GM12878 (cell line): ENCODE data around the gene MAD2L1. TPM values are rescaled to one million over a fixed set of nuclear protein-coding genes. Genes with fewer than 3 reads are reported as not detected.

Source experiments
- ATAC-seq: fragments of 200-7000 bp; cut with Tn5 transposase; 3 replicates; pipeline ENCODE4 v1.9.1; 2020; ENCODE audit warnings: mild to moderate bottlenecking, moderate library complexity
- BruUV-seq: library from RNA; stranded (reverse); fragments of 400-500 nt; replicated peaks from 2 replicates; lab custom pipeline; 2021; lab: Mats Ljungman, UMichigan
- CTCF ChIA-PET: fragments of 300-600 bp; sonication (Branson Sonifier 250); formaldehyde crosslinking; extraction: SDS; loops from one replicate; lab custom pipeline; 2021; ENCODE audit warnings: inconsistent platforms; lab: Yijun Ruan, JAX
- POLR2A ChIA-PET: fragments of 350-600 bp; formaldehyde crosslinking; extraction: SDS; loops from one replicate; lab custom pipeline; 2021; ENCODE audit warnings: inconsistent platforms; lab: Charles Lee
- RAD21 ChIA-PET: fragments of 300-600 bp; sonication (Branson Sonifier 250); formaldehyde crosslinking; loops from one replicate; lab custom pipeline; 2023; ENCODE audit warnings: antibody characterized with exemption; ENCODE audit not compliant: unreplicated experiment; lab: Charles Lee
- SMC1A ChIA-PET: fragments of 300-600 bp; sonication (Branson Sonifier 250); formaldehyde crosslinking; loops from one replicate; lab custom pipeline; 2023; ENCODE audit not compliant: unreplicated experiment, uncharacterized antibody; lab: Charles Lee
- DNase-seq: peaks from one replicate; pipeline ENCODE4 v3.0.0-alpha.2; 2011; ENCODE audit warnings: low read depth, low spot score
- FAIRE-seq: peaks from 3 replicates; lab custom pipeline; 2011; peaks lifted over from hg19 to GRCh38; lab: Jason Lieb, UNC
- H2AFZ ChIP-seq: 2 replicates; pipeline ENCODE4 v1.6.0; 2011; ENCODE audit warnings: low read depth, low read length, control low read depth; ENCODE audit not compliant: control insufficient read depth
- H3K27ac ChIP-seq: 2 replicates; pipeline ENCODE4 v1.5.1; 2011; ENCODE audit warnings: control low read depth; ENCODE audit not compliant: control insufficient read depth, insufficient read depth
- H3K27me3 ChIP-seq, 2 experiments: replicated peaks in 1 of 2; 2 replicates each; pipeline versions ENCODE4 v1.6.0 to v1.6.1; 2011; ENCODE audit warnings: low read length in 1 of 2; ENCODE audit not compliant: control insufficient read depth in 2 of 2, insufficient read depth in 2 of 2
- H3K36me3 ChIP-seq, 2 experiments: 2 replicates each; pipeline ENCODE4 v1.5.1; 2011; ENCODE audit warnings: low read length in 1 of 2; ENCODE audit not compliant: control insufficient read depth in 2 of 2, insufficient read depth in 2 of 2
- H3K4me1 ChIP-seq: 2 replicates; pipeline ENCODE4 v1.6.1; 2011; ENCODE audit warnings: mild to moderate bottlenecking, low read length, moderate library complexity, mixed read lengths; ENCODE audit not compliant: control insufficient read depth, insufficient read depth
- H3K4me2 ChIP-seq: 2 replicates; pipeline ENCODE4 v1.6.0; 2011; ENCODE audit warnings: control low read depth; ENCODE audit not compliant: control insufficient read depth, insufficient read depth
- H3K4me3 ChIP-seq: fragments of 200-600 bp; sonication (generic); 2 replicates; pipeline ENCODE4 v1.5.1; 2016
- H3K79me2 ChIP-seq: 2 replicates; pipeline ENCODE4 v1.6.0; 2011; ENCODE audit warnings: low read length; ENCODE audit not compliant: control insufficient read depth, insufficient read depth
- H3K9ac ChIP-seq: 2 replicates; pipeline ENCODE4 v1.8.0; 2011; ENCODE audit warnings: low read length, control low read depth, mixed read lengths; ENCODE audit not compliant: control insufficient read depth, insufficient read depth
- H3K9me3 ChIP-seq: replicated peaks from 3 replicates; pipeline ENCODE4 v1.5.1; 2011; ENCODE audit warnings: mild to moderate bottlenecking, low read length; ENCODE audit not compliant: control insufficient read depth, insufficient read depth
- H4K20me1 ChIP-seq: 2 replicates; pipeline ENCODE4 v1.6.0; 2011; ENCODE audit not compliant: control insufficient read depth, insufficient read depth
- EZH2 ChIP-seq: IDR thresholded peaks from 2 replicates; pipeline ENCODE4 v1.6.1; 2012; ENCODE audit warnings: low read depth, mild to moderate bottlenecking, control low read depth, inconsistent platforms, low read length, borderline replicate concordance; ENCODE audit not compliant: control insufficient read depth
- HDGF ChIP-seq: fragments of 450-650 bp; IDR thresholded peaks from 2 replicates; pipeline ENCODE4 v1.6.1; 2016; ENCODE audit warnings: antibody characterized with exemption
- JUND ChIP-seq: IDR thresholded peaks from 2 replicates; pipeline ENCODE4 v1.6.1; 2012; ENCODE audit warnings: low read depth, mild to moderate bottlenecking, low read length, improper control_type of control experiment, moderate library complexity
- NR2C1 ChIP-seq: fragments of 450-650 bp; IDR thresholded peaks from 2 replicates; pipeline ENCODE4 v1.6.1; 2017; ENCODE audit warnings: antibody characterized with exemption, mild to moderate bottlenecking, moderate library complexity
- NR2F1 ChIP-seq: fragments of 450-650 bp; conservative IDR thresholded peaks from 2 replicates; pipeline ENCODE4 v1.6.1; 2017; ENCODE audit warnings: mild to moderate bottlenecking
- POLR2A ChIP-seq: IDR thresholded peaks from 2 replicates; pipeline ENCODE4 v1.6.1; 2011; ENCODE audit warnings: low read depth, mild to moderate bottlenecking, low read length
- POLR2AphosphoS5 ChIP-seq: IDR thresholded peaks from 2 replicates; pipeline ENCODE4 v1.6.1; 2011; ENCODE audit warnings: mild to moderate bottlenecking, low read length, inconsistent platforms
- RFX5 ChIP-seq: IDR thresholded peaks from 2 replicates; pipeline ENCODE4 v1.6.1; 2011; ENCODE audit warnings: low read depth, low read length, improper control_type of control experiment
- STAT1 ChIP-seq: fragments of 450-650 bp; conservative IDR thresholded peaks from 2 replicates; pipeline ENCODE4 v1.6.1; 2014; ENCODE audit warnings: antibody characterized with exemption, mild to moderate bottlenecking
- ZNF384 ChIP-seq: IDR thresholded peaks from 2 replicates; pipeline ENCODE4 v1.6.1; 2012; ENCODE audit warnings: low read depth, mild to moderate bottlenecking, low read length, improper control_type of control experiment, borderline replicate concordance
- in situ Hi-C: fragments of 300-500 bp; cut with MboI; formaldehyde crosslinking; loops from 9 replicates; pipeline ENCODE4 v1.14.3; 2018; ENCODE audit warnings: mixed read lengths
- intact Hi-C: fragments of 100-400 bp; cut with micrococcal nuclease; formaldehyde crosslinking; loops from one replicate; pipeline ENCODE4 v1.14.2; 2022; ENCODE audit not compliant: unreplicated experiment
- polyA plus RNA-seq, 11 experiments: library from polyadenylated mRNA; depleted of rRNA in 4 of 11; unstranded in 6 of 11; stranded (reverse) in 5 of 11; fragments of >200 nt; fragmentation: Nextera tagmentation in 4 of 11; fragmentation: Illumina TruSeq in 1 of 11; extraction: Ambion mirVana in 4 of 11; extraction: Trizol in 1 of 11; gene quantifications; 1 replicate in 1 of 11; 2 replicates in 10 of 11; pipeline versions ENCODE4 v1.2.1 to v1.2.3, GENCODE V29; 2011 to 2016; ENCODE audit warnings: inconsistent platforms in 2 of 11, missing spikeins in 2 of 11, low read depth in 1 of 11
- total RNA-seq, 4 experiments: library from RNA; depleted of rRNA in 3 of 4; stranded (reverse); fragments of >200 nt in 3 of 4; fragmentation: Illumina TruSeq in 1 of 4; extraction: Trizol in 1 of 4; gene quantifications; 2 replicates each; pipeline versions ENCODE4 v1.2.1 to v1.2.3, GENCODE V29; 2013 to 2021
- TF ChIP-seq, protein P1 (sequence below): IDR thresholded peaks from 2 replicates; pipeline ENCODE4 v1.6.1; 2012; ENCODE audit warnings: low read length, inconsistent platforms

MAD2L1 gene
- total and polyA plus RNA-seq, 10 of the 15 experiments (the other 5 are each of a cell fraction or from before 2014, with no cell fraction given): 58.1 to 407 (median 110) TPM

GRCh38 chr4:120057416-120057815 lies 9.2 kb downstream of the MAD2L1 start:
- ChIA-PET CTCF (interaction anchor here (0.8 to 5.7 kb wide), 4 partner anchors 9 to 529 kb away, joined by 3 to 32 read pairs (median 6); partner anchors contain the start of gene PDE5A), POLR2A (no interaction called here), RAD21 (interaction anchor here (1.5 kb wide), 1 partner anchor 433 kb away, joined by 3 read pairs; no protein-coding TSS in a partner anchor), SMC1A (interaction anchor here (1.1 to 2.1 kb wide), 4 partner anchors 9 to 429 kb away, joined by 3 to 12 read pairs (median 4); partner anchors contain the start of gene PDE5A)
- Histone ChIP-seq H3K9me3 (no peaks in the 10 kb centered on the region), H3K4me1 (peaks cover 16% of the 10 kb centered on the region), H3K27me3 (no peaks in the 10 kb centered on the region), H3K4me2 (no peak overlapping the region), H3K79me2 (peaks cover 18% of the 10 kb centered on the region), H3K4me3 (no peak overlapping the region), H3K27ac (no peak overlapping the region), H3K36me3 (peaks cover 0 to 8% of the 10 kb centered on the region in 2 experiments; a peak in 2 of 4 replicates), H2AFZ (no peak overlapping the region), H4K20me1 (no peaks in the 10 kb centered on the region), H3K9ac (no peak overlapping the region)
- no TSS peak for BruUV-seq
- TF ChIP-seq NR2F1: no peak
- no peak for TF ChIP-seq RFX5
- no peak for TF ChIP-seq HDGF
- TF ChIP-seq ZNF384: no peak
- no peak for TF ChIP-seq POLR2A
- TF ChIP-seq NR2C1: no peak
- TF ChIP-seq JUND: no peak
- TF ChIP-seq, protein P1, sequence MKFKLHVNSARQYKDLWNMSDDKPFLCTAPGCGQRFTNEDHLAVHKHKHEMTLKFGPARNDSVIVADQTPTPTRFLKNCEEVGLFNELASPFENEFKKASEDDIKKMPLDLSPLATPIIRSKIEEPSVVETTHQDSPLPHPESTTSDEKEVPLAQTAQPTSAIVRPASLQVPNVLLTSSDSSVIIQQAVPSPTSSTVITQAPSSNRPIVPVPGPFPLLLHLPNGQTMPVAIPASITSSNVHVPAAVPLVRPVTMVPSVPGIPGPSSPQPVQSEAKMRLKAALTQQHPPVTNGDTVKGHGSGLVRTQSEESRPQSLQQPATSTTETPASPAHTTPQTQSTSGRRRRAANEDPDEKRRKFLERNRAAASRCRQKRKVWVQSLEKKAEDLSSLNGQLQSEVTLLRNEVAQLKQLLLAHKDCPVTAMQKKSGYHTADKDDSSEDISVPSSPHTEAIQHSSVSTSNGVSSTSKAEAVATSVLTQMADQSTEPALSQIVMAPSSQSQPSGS: no peak
- TF ChIP-seq POLR2AphosphoS5: no peak
- TF ChIP-seq EZH2: no peak
- TF ChIP-seq STAT1: no peak
- in situ Hi-C loops (loop anchor here (5.0 to 10.0 kb wide), 3 partner anchors 425 to 1083 kb away; a partner anchor contains a TSS), intact Hi-C loops (no loop called here)
- ATAC-seq: peak; percentile 7; the same call in 1 of the 3 replicates
- DNase-seq: no peak
- FAIRE-seq: no peak
